ENCODE results near the gene CRIP3.

DNA sequence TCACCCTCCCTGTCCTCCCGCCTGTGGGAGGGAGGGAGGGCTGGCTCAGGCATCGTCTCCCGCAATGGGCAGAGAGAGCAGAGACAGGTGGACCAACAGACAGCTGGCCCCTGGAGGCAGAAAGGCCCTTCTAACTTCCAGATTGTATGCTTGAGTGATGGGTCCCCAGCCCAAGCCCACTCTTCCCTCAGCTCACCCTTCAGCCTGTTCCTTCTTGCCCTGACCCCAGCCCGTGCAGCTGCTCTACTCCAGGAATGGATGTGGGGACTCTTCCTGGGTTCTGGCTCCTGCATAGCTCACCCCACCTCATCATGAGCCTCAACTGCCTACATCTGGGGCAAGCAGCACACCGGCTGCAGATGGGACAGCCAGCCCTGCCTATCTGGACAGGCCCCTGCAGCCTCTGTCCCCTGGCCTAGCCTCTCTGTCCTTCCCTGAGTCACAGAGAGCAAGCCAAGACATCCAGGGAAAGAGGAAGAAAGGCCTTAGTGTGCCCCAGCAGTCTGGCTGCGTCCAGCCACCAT lies 22.1 kb downstream of the CRIP3 start:
- TF ChIP-seq, protein P1, sequence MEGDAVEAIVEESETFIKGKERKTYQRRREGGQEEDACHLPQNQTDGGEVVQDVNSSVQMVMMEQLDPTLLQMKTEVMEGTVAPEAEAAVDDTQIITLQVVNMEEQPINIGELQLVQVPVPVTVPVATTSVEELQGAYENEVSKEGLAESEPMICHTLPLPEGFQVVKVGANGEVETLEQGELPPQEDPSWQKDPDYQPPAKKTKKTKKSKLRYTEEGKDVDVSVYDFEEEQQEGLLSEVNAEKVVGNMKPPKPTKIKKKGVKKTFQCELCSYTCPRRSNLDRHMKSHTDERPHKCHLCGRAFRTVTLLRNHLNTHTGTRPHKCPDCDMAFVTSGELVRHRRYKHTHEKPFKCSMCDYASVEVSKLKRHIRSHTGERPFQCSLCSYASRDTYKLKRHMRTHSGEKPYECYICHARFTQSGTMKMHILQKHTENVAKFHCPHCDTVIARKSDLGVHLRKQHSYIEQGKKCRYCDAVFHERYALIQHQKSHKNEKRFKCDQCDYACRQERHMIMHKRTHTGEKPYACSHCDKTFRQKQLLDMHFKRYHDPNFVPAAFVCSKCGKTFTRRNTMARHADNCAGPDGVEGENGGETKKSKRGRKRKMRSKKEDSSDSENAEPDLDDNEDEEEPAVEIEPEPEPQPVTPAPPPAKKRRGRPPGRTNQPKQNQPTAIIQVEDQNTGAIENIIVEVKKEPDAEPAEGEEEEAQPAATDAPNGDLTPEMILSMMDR (conservative IDR thresholded peaks at IDR 0.05 in 1 of 2, IDR thresholded peaks at IDR 0.05 in 1 of 2; ENCODE audit: extremely low read depth in 1 of 2, insufficient read depth in 1 of 2, low read depth in 1 of 2, low read length in 2 of 2): no peak
- no peak for TF ChIP-seq EZH2 (IDR thresholded peaks at IDR 0.05; ENCODE audit: borderline replicate concordance, low read length)

All from mammary epithelial cell (primary cell).